Type B pancreatic cell (in vitro differentiated cells): ENCODE data around the gene STEAP1. TPM values are rescaled to one million over a fixed set of nuclear protein-coding genes. Genes with fewer than 3 reads are reported as not detected.

ENCODE experiments used
- DNase-seq: peaks from one replicate; pipeline ENCODE4 v3.0.0; 2021; ENCODE audit warnings: mixed read lengths; ENCODE audit not compliant: unreplicated experiment; ENCODE audit errors: extremely low spot score
- H3K27ac Mint-ChIP-seq: 2 replicates; pipeline ENCODE4 v1.8.0; 2021; ENCODE audit warnings: mild to moderate bottlenecking, mixed read lengths
- H3K27me3 Mint-ChIP-seq: 2 replicates; pipeline ENCODE4 v1.8.0; 2021; ENCODE audit warnings: mixed read lengths
- H3K36me3 Mint-ChIP-seq: 2 replicates; pipeline ENCODE4 v1.8.0; 2021; ENCODE audit warnings: mixed read lengths
- H3K4me1 Mint-ChIP-seq: one replicate; pipeline ENCODE4 v1.8.0; 2021; ENCODE audit warnings: mixed read lengths; ENCODE audit not compliant: unreplicated experiment
- H3K4me3 Mint-ChIP-seq: 2 replicates; pipeline ENCODE4 v1.8.0; 2021; ENCODE audit warnings: mild to moderate bottlenecking, mixed read lengths
- H3K9me3 Mint-ChIP-seq: 2 replicates; pipeline ENCODE4 v1.8.0; 2021; ENCODE audit warnings: mixed read lengths
- total RNA-seq: library from RNA; stranded (reverse); gene quantifications from 2 replicates; pipeline ENCODE4 v1.2.1, GENCODE V29; 2021; ENCODE audit warnings: low replicate concordance
- TF ChIP-seq, protein P1 (sequence below): fragments of 200-600 bp; sonication (generic); conservative IDR thresholded peaks from 2 replicates; pipeline ENCODE4 v1.5.0; 2021; ENCODE audit warnings: antibody characterized with exemption, mild to moderate bottlenecking

STEAP1 gene
- total RNA-seq, 1 donor from 2014 or later: 2.9 TPM

DNA sequence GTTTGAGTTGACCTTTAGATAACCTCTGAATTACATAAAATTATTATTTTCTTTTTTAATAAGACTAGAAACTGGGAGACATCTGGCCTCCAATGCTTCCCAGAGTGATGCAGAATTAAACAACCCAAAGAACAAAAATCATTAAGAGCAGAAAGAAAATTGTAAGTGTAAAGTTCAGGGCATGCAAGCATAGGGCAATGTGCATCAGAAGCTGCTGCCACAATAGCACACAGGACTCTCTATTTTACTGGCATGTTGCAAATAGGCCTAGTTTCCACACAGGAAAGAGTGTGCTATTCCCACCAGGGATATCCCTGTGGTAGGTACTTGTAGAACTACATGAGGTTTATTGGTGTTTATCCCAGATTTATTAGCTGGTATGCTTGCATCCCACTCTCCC, 36.7 kb downstream of the STEAP1 start:
- H3K4me3 Mint-ChIP-seq: no peak overlapping the region
- H3K27ac Mint-ChIP-seq: no peak overlapping the region
- H3K27me3 Mint-ChIP-seq: no peaks in the 10 kb centered on the region
- no peaks in the 10 kb centered on the region for H3K4me1 Mint-ChIP-seq
- TF ChIP-seq, protein P1, sequence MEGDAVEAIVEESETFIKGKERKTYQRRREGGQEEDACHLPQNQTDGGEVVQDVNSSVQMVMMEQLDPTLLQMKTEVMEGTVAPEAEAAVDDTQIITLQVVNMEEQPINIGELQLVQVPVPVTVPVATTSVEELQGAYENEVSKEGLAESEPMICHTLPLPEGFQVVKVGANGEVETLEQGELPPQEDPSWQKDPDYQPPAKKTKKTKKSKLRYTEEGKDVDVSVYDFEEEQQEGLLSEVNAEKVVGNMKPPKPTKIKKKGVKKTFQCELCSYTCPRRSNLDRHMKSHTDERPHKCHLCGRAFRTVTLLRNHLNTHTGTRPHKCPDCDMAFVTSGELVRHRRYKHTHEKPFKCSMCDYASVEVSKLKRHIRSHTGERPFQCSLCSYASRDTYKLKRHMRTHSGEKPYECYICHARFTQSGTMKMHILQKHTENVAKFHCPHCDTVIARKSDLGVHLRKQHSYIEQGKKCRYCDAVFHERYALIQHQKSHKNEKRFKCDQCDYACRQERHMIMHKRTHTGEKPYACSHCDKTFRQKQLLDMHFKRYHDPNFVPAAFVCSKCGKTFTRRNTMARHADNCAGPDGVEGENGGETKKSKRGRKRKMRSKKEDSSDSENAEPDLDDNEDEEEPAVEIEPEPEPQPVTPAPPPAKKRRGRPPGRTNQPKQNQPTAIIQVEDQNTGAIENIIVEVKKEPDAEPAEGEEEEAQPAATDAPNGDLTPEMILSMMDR: no peak
- DNase-seq: no peak
- no peaks in the 10 kb centered on the region for H3K9me3 Mint-ChIP-seq
- H3K36me3 Mint-ChIP-seq: no peaks in the 10 kb centered on the region

- no peaks in the 10 kb centered on the region for H3K9me3 Mint-ChIP-seq
These were observed 37.4 kb downstream of the STEAP1 start for GRCh38 chr7:90191648-90192047.

DNA sequence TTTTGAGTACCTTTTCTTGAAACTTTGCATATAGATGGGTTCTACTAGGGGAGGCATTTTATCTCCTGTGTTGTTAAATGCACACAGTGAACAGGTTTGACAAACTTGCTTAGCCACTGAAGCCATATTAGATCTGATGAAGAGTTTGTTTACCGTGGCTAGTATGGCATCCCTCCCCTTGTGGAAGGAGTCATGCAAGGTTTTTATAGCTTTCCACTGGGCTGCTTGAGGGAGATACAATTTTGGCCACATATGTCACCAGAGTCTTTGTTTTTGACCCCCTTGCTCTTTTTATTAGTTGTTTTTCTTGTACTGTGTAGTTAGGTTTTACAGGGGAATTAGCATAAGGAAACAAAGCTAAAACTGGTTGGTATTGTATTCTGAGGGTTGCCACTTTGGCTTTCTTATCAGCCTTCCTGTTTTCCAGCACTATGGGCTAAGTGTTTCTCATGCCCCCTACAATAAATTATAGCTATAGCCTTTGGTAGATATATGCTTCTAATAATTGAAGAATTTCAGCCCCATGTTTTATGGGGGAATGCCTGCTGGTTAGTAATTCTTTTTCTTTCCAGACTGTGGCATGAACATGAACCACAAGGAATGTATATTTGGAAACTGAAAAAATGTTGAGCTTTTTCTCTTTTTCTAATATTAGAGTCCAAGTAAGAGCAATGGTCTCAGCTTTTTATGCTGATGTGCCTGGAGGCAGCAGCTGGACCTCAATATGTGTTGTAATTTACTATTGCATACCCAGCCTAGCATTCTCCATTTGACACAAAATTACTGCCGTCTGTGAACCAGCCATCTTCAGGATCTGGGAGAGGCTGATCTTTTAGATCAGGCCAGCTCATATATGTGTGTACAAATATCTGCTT, 38.8 kb downstream of the STEAP1 start:
- Mint-ChIP-seq H3K27me3 (no peaks in the 10 kb centered on the region), H3K4me1 (no peaks in the 10 kb centered on the region), H3K9me3 (no peaks in the 10 kb centered on the region), H3K36me3 (no peaks in the 10 kb centered on the region), H3K27ac (no peak overlapping the region), H3K4me3 (no peak overlapping the region)
- DNase-seq: no peak
- TF ChIP-seq, protein P1: no peak

More at GRCh38 chr7:90191648-90192047, 37.4 kb downstream of the STEAP1 start:
- no peak overlapping the region for H3K4me3 Mint-ChIP-seq
- H3K27ac Mint-ChIP-seq: no peak overlapping the region
- H3K27me3 Mint-ChIP-seq: no peaks in the 10 kb centered on the region
- no peaks in the 10 kb centered on the region for H3K4me1 Mint-ChIP-seq
- TF ChIP-seq, protein P1: no peak
- H3K36me3 Mint-ChIP-seq: no peaks in the 10 kb centered on the region
- DNase-seq: no peak

- Mint-ChIP-seq H3K27ac (no peak overlapping the region), H3K36me3 (no peaks in the 10 kb centered on the region)
These were observed 40.9 kb downstream of the STEAP1 start for GRCh38 chr7:90194911-90195809.

DNA sequence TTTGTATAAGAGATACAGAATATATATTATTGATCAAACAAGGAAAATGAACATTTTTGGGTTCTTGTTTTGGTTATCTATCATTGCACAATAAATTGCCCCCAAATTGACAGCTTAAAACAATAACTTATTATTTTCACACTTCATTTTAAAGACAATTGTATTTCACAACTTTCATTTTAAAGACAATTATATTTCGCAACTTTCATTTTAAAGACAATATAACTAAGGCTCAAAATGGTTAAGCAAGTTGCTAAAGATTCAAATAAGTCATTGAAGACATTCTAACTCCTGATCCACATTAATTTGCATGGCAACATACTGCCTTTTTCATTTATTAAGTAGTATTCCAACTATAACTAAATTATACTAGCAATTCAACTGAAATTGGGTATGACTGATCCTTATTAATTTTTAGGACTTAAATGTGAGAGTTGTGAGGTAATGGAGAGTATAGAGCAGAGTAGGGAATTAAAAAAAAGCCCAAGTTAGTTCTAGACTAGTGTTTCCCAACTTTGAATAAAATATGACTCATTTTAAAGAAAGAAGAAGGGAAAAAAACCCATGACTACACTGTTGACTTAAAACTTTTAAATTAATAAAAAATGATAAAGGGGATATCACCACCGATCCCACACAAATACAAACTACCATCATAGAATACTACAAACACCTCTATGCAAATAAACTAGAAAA, 47.4 kb downstream of the STEAP1 start:
- Mint-ChIP-seq H3K36me3 (no peaks in the 10 kb centered on the region), H3K27ac (no peak overlapping the region), H3K27me3 (peaks cover 3% of the 10 kb centered on the region), H3K9me3 (no peaks in the 10 kb centered on the region), H3K4me3 (no peak overlapping the region), H3K4me1 (no peaks in the 10 kb centered on the region)
- TF ChIP-seq, protein P1: no peak
- DNase-seq: no peak

More at GRCh38 chr7:90194911-90195809, 40.9 kb downstream of the STEAP1 start:
- TF ChIP-seq, protein P1: no peak
- DNase-seq: no peak
- Mint-ChIP-seq H3K4me3 (no peak overlapping the region), H3K9me3 (no peaks in the 10 kb centered on the region), H3K27me3 (no peaks in the 10 kb centered on the region), H3K4me1 (no peaks in the 10 kb centered on the region)
